ENCODE data around the gene EBPL.

The EBPL gene

DNA sequence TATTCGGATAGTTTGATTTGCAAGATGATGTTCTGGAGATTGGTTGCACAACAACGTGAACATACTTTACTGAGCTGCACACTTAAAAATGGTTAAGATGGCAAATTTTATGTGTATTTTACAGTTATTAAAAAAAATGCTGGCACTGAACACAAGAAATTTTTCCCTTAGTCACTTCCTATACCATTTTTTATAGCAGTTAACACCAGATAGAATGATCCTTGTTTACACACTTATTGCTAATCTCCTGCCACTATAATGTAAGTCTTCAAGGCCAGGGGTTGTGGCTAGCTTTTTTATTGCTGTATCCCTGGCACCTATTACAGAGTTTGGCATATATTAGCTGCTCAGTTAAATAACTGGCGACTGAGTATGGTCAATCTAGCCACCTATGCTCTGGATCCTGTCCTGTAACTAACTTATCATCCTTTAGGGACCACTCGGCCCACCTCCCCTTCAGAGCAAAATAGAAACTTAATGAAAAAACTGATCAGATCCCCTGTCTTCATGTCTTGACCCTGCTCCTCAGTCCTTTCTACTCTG lies 2.0 kb upstream of the EBPL start:
- no peak for FAIRE-seq
- TF ChIP-seq, protein P1, sequence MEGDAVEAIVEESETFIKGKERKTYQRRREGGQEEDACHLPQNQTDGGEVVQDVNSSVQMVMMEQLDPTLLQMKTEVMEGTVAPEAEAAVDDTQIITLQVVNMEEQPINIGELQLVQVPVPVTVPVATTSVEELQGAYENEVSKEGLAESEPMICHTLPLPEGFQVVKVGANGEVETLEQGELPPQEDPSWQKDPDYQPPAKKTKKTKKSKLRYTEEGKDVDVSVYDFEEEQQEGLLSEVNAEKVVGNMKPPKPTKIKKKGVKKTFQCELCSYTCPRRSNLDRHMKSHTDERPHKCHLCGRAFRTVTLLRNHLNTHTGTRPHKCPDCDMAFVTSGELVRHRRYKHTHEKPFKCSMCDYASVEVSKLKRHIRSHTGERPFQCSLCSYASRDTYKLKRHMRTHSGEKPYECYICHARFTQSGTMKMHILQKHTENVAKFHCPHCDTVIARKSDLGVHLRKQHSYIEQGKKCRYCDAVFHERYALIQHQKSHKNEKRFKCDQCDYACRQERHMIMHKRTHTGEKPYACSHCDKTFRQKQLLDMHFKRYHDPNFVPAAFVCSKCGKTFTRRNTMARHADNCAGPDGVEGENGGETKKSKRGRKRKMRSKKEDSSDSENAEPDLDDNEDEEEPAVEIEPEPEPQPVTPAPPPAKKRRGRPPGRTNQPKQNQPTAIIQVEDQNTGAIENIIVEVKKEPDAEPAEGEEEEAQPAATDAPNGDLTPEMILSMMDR (IDR thresholded peaks at IDR 0.05; ENCODE audit: insufficient read depth, missing control alignments), result no peak
- DNase-seq (ENCODE audit: insufficient read length, low spot score), result no peak

DNA sequence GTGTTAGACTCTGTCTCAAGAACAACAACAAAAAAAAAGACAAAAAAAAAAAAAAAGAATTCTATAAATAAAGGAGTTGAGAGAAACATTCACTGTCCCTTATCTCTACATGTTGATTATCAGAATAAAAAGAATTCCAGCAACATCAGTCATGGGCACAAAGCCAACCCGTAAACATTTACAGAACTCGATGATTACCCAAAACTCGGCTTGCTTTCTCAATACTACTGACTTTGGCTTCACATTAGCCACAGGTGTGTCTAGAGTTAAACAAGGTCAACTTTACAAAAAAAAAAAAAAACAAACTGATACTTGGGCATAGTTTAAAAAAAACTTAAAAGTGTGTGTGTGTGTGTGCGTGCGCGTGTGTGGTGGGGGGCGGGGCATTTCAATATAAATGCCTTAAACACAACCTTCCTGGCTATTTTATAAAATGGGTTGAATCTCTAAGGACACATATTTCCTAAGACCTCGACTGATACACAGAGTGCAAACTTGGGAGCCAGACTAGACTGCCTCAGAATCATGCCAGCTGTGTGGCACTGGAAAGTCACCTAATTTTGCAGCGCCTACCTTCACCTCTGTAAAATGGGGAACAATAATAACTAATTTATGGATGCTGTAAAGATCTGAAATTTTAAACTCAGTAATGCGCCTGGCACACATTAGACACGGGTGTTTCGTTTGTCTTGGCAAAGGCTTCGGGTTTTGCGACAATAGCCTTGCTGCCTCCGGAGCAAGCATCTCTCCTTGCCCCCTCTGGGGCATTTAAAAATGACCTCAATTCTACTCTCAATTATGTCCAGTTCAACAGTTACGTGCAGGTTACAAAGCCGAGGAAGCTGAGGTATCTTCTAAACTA lies 922 bp downstream of the EBPL start:
- TF ChIP-seq, protein P1 (IDR thresholded peaks at IDR 0.05; ENCODE audit: insufficient read depth, missing control alignments), result no peak
- DNase-seq (ENCODE audit: insufficient read length, low spot score) (no peak), FAIRE-seq (no peak)

DNA sequence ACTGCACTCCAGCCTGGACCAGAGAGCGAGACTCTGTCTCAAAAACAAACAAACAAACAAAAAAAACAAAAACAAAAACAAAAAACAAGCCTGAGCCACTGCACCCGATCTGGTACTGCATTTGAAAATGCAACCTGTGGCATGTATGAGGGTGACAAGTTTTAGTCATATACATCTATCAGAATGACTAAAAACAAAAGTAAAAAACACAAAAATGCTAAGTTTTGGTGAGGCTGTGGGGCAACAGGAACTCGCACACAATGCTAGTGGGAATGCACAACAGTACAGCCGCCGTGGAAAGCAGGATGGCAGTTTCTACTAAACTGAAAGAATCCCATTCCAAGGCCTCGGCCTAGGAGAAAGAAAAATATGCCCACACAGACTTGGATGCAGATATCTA lies 7.8 kb downstream of the EBPL start:
- no peak for FAIRE-seq
- TF ChIP-seq, protein P1 (IDR thresholded peaks at IDR 0.05; ENCODE audit: insufficient read depth, missing control alignments), result no peak
- DNase-seq (ENCODE audit: insufficient read length, low spot score), result no peak

DNA sequence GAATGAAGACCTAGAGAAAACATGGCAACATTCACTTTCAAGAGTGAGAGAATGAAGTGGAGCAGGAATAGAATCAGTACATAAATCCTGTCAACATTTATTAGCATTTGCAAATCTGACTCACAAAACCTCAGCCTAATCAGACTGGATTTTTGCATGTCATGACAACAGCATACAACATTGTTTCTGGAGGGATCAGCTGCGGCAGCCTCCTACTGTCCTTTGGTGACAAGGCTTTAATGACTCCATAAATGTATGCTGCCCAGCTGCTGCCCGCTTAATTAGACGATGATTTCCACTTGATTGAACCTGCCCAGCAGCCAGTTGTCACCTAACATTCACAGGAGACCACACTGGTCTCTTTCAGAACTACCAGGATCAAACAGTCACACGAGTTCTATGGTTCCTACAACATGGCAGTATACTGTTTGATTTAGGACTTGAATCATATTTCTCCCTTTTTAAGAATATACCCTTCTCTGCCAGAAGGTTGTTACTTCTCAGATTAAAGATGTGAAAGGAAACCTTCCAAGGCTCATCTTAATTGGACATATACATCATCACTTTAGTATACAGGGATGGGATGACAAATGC lies 9.3 kb downstream of the EBPL start:
- DNase-seq (ENCODE audit: insufficient read length, low spot score) (no peak), FAIRE-seq (peak; percentile 70)
- TF ChIP-seq, protein P1 (IDR thresholded peaks at IDR 0.05; ENCODE audit: insufficient read depth, missing control alignments), result no peak

DNA sequence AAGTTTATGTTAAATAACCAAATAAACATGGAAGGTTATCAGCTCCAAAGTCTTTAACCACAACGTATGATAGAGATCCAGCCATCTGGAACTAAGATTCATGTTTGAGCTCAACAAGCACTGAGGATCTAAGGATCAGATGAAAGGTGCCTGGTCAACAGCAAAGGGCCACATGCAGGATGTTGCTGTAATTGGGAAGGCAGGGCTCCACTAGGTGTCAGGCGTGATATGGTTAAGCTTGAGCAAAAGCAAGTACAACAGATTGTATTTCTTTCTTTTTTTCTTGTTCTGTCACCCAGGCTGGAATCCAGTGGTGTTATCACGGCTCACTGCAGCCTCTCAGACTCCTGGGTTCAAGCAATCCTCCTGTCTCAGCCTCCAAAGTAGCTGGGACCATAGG lies 12.0 kb downstream of the EBPL start:
- DNase-seq (ENCODE audit: insufficient read length, low spot score) (no peak), FAIRE-seq (peak; percentile 64)

DNA sequence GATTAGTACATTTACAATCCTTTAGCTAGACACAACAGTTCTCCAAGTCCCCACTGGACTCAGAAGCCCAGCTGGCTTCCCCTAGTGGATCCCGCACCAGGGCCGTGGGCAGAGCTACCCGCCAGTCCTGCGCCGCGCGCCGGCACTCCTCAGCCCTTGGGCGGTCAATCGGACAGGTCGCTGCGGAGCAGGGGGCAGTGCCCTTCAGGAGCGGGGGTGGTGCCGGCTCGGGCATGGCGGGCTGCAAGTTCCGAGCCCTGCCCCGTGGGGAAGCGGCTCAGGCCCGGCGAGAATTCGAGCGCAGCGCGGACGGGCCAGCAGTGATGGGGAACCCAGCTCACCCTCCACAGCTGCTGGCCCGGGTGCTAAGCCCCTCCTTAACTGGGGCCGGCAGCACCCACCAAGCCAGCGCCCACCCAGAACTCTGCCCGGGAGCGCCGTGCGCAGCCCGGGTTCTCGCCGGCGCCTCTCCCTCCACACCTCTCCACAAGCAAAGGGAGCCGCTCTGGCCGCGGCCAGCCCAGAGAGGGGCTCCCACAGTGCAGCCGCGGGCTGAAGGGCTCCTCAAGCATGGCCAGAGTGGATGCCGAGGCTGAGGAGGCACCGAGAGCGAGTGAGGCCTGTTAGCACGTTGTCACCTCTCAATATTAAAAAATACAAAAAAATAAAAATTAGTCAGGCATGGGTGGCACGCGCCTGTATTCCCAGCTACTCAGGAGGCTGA lies 12.9 kb downstream of the EBPL start:
- no peak for FAIRE-seq
- TF ChIP-seq, protein P1 (IDR thresholded peaks at IDR 0.05; ENCODE audit: insufficient read depth, missing control alignments), result no peak

More for the DNA sequence above, 12.0 kb downstream of the EBPL start:
- TF ChIP-seq, protein P1 (IDR thresholded peaks at IDR 0.05; ENCODE audit: insufficient read depth, missing control alignments), result no peak

More for the DNA sequence above, 12.9 kb downstream of the EBPL start:
- no peak for DNase-seq (ENCODE audit: insufficient read length, low spot score)

All from D721Med (cell line).